ENCODE measurements around the gene AMFR. TPM values are rescaled to one million over a fixed set of nuclear protein-coding genes. Genes with fewer than 3 reads are reported as not detected.

AMFR gene
- polyA plus RNA-seq, 3 donors: 28.3 to 68.1 (median 48.9) TPM

GRCh38 chr16:56463153-56463552 is 37.8 kb upstream of the AMFR start:
- H3K9me3 ChIP-seq (replicated peaks in 1 of 2; ENCODE audit: control insufficient read depth in 1 of 2, insufficient read depth in 1 of 2, low read length in 2 of 2): no peaks in the 10 kb centered on the region
- no peaks in the 10 kb centered on the region for H4K20me1 ChIP-seq (ENCODE audit: insufficient read depth, low read length)
- no peaks in the 10 kb centered on the region for H3K9me3 Mint-ChIP-seq
- H3K36me3 Mint-ChIP-seq: peaks cover 71 to 88% of the 10 kb centered on the region in 2 donors
- WGBS (ENCODE audit: insufficient coverage): 93% methylated on average over 3 of the region's 6 CpGs
- no peak overlapping the region for H3K4me2 ChIP-seq (replicated peaks; ENCODE audit: extremely low read depth, low read length, poor library complexity, severe bottlenecking)
- H3K9ac ChIP-seq (ENCODE audit: insufficient read depth, low read length, poor library complexity, severe bottlenecking): no peak overlapping the region
- no peak overlapping the region for H3K27ac ChIP-seq (ENCODE audit: low read depth in 1 of 2, low read length in 2 of 2)
- TF ChIP-seq CTCF (IDR thresholded peaks at IDR 0.05): no peak
- no peaks in the 10 kb centered on the region for H3K79me2 ChIP-seq (ENCODE audit: insufficient read depth, low read length)
- H3K4me1 Mint-ChIP-seq: no peaks in the 10 kb centered on the region
- H3K27me3 Mint-ChIP-seq (ENCODE audit: low read depth in 3 of 3): no peaks in the 10 kb centered on the region
- H3K4me1 ChIP-seq (ENCODE audit: control insufficient read depth in 1 of 2, insufficient read depth in 2 of 2, low read length in 2 of 2): no peaks in the 10 kb centered on the region
- no peak overlapping the region for H3K4me3 Mint-ChIP-seq
- H3K27me3 ChIP-seq (ENCODE audit: control insufficient read depth in 2 of 2, insufficient read depth in 2 of 2, low read length in 2 of 2): no peaks in the 10 kb centered on the region
- peaks cover 70 to 94% of the 10 kb centered on the region in 2 donors for H3K36me3 ChIP-seq (replicated peaks in 1 of 2; ENCODE audit: control insufficient read depth in 1 of 2, insufficient read depth in 2 of 2, low read length in 2 of 2)
- H2AFZ ChIP-seq (ENCODE audit: insufficient read depth, low read depth, low read length, poor library complexity, severe bottlenecking): no peak overlapping the region
- no peak overlapping the region for H3K27ac Mint-ChIP-seq
- intact Hi-C loops (cut with micrococcal nuclease): no loop called here
- DNase-seq: no peak
- no peak overlapping the region for H3K4me3 ChIP-seq (replicated peaks in 1 of 3; ENCODE audit: low read depth in 2 of 3, low read length in 3 of 3)

GRCh38 chr16:56462064-56462796 is 36.9 kb upstream of the AMFR start:
- no peaks in the 10 kb centered on the region for H3K27me3 ChIP-seq (ENCODE audit: control insufficient read depth in 2 of 2, insufficient read depth in 2 of 2, low read length in 2 of 2)
- Mint-ChIP-seq H3K4me1 (no peaks in the 10 kb centered on the region), H3K36me3 (peaks cover 68 to 88% of the 10 kb centered on the region in 2 donors), H3K4me3 (no peak overlapping the region), H3K27ac (no peak overlapping the region), H3K27me3 (ENCODE audit: low read depth in 3 of 3) (no peaks in the 10 kb centered on the region), H3K9me3 (no peaks in the 10 kb centered on the region)
- H3K4me1 ChIP-seq (ENCODE audit: control insufficient read depth in 1 of 2, insufficient read depth in 2 of 2, low read length in 2 of 2): no peaks in the 10 kb centered on the region
- no peak overlapping the region for H3K4me3 ChIP-seq (replicated peaks in 1 of 3; ENCODE audit: low read depth in 2 of 3, low read length in 3 of 3)
- TF ChIP-seq CTCF (IDR thresholded peaks at IDR 0.05): no peak
- H2AFZ ChIP-seq (ENCODE audit: insufficient read depth, low read depth, low read length, poor library complexity, severe bottlenecking): no peak overlapping the region
- no peak overlapping the region for H3K9ac ChIP-seq (ENCODE audit: insufficient read depth, low read length, poor library complexity, severe bottlenecking)
- no peak overlapping the region for H3K4me2 ChIP-seq (replicated peaks; ENCODE audit: extremely low read depth, low read length, poor library complexity, severe bottlenecking)
- H3K27ac ChIP-seq (ENCODE audit: low read depth in 1 of 2, low read length in 2 of 2): no peak overlapping the region
- peaks cover 62 to 94% of the 10 kb centered on the region in 2 donors for H3K36me3 ChIP-seq (replicated peaks in 1 of 2; ENCODE audit: control insufficient read depth in 1 of 2, insufficient read depth in 2 of 2, low read length in 2 of 2)
- no peak for DNase-seq
- intact Hi-C loops (cut with micrococcal nuclease): no loop called here
- no peaks in the 10 kb centered on the region for H3K9me3 ChIP-seq (replicated peaks in 1 of 2; ENCODE audit: control insufficient read depth in 1 of 2, insufficient read depth in 1 of 2, low read length in 2 of 2)
- WGBS (ENCODE audit: insufficient coverage): no CpG with 5 or more reads among the region's 3 CpGs
- H4K20me1 ChIP-seq (ENCODE audit: insufficient read depth, low read length): no peaks in the 10 kb centered on the region
- no peaks in the 10 kb centered on the region for H3K79me2 ChIP-seq (ENCODE audit: insufficient read depth, low read length)
